Neural cell (in vitro differentiated cells): ENCODE measurements around the gene SOAT1.
A peak's percentile ranks its signal among the peaks of the same experiment; 100 is the strongest.

Experiments
- EP300 ChIP-seq: fragments of 450-650 bp; conservative IDR thresholded peaks from 2 replicates; pipeline ENCODE4 v1.6.1; 2014; ENCODE audit warnings: antibody characterized with exemption, mild to moderate bottlenecking, moderate library complexity; ENCODE audit not compliant: poor library complexity, severe bottlenecking
- EZH2 ChIP-seq: fragments of 200-600, 300-800 bp; shearing (Covaris generic), sonication (generic); IDR thresholded peaks from 2 replicates; pipeline ENCODE4 v1.6.1; 2014; ENCODE audit warnings: antibody characterized with exemption, low read length, borderline replicate concordance, mild to moderate bottlenecking; ENCODE audit not compliant: insufficient read depth, poor library complexity, severe bottlenecking
- MXI1 ChIP-seq: fragments of 450-650 bp; conservative IDR thresholded peaks from 2 replicates; pipeline ENCODE4 v1.6.1; 2014; ENCODE audit warnings: antibody characterized with exemption, mild to moderate bottlenecking; ENCODE audit not compliant: poor library complexity, severe bottlenecking
- POLR2AphosphoS5 ChIP-seq: IDR thresholded peaks from 2 replicates; pipeline ENCODE4 v1.6.1; 2012
- SMC3 ChIP-seq: fragments of 450-650 bp; conservative IDR thresholded peaks from 2 replicates; pipeline ENCODE4 v1.6.1; 2014; ENCODE audit warnings: antibody characterized with exemption, mild to moderate bottlenecking, moderate library complexity; ENCODE audit not compliant: poor library complexity
- TF ChIP-seq, protein P1 (sequence below): fragments of 450-650 bp; IDR thresholded peaks from 2 replicates; pipeline ENCODE4 v1.5.1; 2014; ENCODE audit warnings: antibody characterized with exemption, mild to moderate bottlenecking, moderate library complexity; ENCODE audit not compliant: poor library complexity, severe bottlenecking

DNA sequence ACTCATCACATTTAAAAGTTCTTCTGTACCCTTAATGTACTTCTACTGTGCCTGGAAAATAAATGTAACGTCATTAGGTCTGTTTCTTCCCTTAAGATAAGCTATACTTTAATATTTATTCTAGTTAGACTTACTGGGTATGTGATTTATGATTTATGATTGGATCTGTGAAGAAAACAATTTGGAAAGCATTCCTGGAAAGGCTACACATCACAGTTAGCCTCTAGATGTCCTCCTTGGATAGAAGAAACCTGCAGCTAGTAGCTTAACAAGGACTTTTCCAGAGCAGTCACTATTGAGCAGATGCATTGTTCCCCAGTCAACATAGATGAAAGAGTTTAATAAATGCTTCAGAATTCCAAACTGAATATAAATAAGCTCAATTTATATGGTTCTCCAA, 41.9 kb upstream of the SOAT1 start:
- TF ChIP-seq SMC3 (no peak), EZH2 (no peak), EP300 (no peak), MXI1 (no peak), POLR2AphosphoS5 (no peak)
- TF ChIP-seq, protein P1, sequence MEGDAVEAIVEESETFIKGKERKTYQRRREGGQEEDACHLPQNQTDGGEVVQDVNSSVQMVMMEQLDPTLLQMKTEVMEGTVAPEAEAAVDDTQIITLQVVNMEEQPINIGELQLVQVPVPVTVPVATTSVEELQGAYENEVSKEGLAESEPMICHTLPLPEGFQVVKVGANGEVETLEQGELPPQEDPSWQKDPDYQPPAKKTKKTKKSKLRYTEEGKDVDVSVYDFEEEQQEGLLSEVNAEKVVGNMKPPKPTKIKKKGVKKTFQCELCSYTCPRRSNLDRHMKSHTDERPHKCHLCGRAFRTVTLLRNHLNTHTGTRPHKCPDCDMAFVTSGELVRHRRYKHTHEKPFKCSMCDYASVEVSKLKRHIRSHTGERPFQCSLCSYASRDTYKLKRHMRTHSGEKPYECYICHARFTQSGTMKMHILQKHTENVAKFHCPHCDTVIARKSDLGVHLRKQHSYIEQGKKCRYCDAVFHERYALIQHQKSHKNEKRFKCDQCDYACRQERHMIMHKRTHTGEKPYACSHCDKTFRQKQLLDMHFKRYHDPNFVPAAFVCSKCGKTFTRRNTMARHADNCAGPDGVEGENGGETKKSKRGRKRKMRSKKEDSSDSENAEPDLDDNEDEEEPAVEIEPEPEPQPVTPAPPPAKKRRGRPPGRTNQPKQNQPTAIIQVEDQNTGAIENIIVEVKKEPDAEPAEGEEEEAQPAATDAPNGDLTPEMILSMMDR: peak; percentile 27
